ENCODE measurements around the gene CLASP1. TPM values are rescaled to one million over a fixed set of nuclear protein-coding genes. Genes with fewer than 3 reads are reported as not detected.

CLASP1 gene
- total RNA-seq, 2 experiments from 2014 or later, result 58.0 to 58.5 TPM

GRCh38 chr2:121534007-121534406 lies 115.3 kb downstream of the CLASP1 start:
- H3K4me3 ChIP-seq (ENCODE audit: low read length), result no peak overlapping the region
- ATAC-seq (ENCODE audit: poor library complexity) (no peak), DNase-seq (no peak)
- ChIA-PET POLR2A (interaction anchor here (6.5 kb wide), 1 partner anchor 115 kb away, joined by 154 read pairs; the partner anchor contains the start of gene CLASP1), CTCF (no interaction called here)
- H3K27me3 ChIP-seq (ENCODE audit: control insufficient read depth in 1 of 2, insufficient read depth in 2 of 2, low read length in 2 of 2), result no peaks in the 10 kb centered on the region
- Mint-ChIP-seq H3K27ac (peak overlapping the region; percentile 75), H3K9me3 (no peaks in the 10 kb centered on the region), H3K4me3 (no peak overlapping the region), H3K27me3 (no peaks in the 10 kb centered on the region), H3K36me3 (ENCODE audit: low read depth) (peaks cover 10% of the 10 kb centered on the region), H3K4me1 (ENCODE audit: low read depth) (peaks cover 44% of the 10 kb centered on the region)
- TF ChIP-seq CTCF (IDR thresholded peaks at IDR 0.05), result no peak
- no peaks in the 10 kb centered on the region for H3K9me3 ChIP-seq (ENCODE audit: control insufficient read depth in 1 of 2, insufficient read depth in 1 of 2, low read length in 2 of 2)
- peaks cover 18% of the 10 kb centered on the region for H3K4me1 ChIP-seq (ENCODE audit: insufficient read depth, low read length)
- H3K27ac ChIP-seq (ENCODE audit: low read depth in 1 of 2, low read length in 2 of 2), result no peak overlapping the region
- intact Hi-C loops (cut with DNase I, micrococcal nuclease), result loop anchor here (5.0 kb wide), 3 partner anchors 132 to 443 kb away; no protein-coding TSS in a partner anchor
- no peaks in the 10 kb centered on the region for H3K36me3 ChIP-seq (ENCODE audit: insufficient read depth, low read length)

- Mint-ChIP-seq H3K9me3 (no peaks in the 10 kb centered on the region), H3K27ac (peak overlapping the region; percentile 75), H3K4me3 (peak overlapping the region; percentile 34), H3K27me3 (no peaks in the 10 kb centered on the region), H3K36me3 (ENCODE audit: low read depth) (peaks cover 10% of the 10 kb centered on the region), H3K4me1 (ENCODE audit: low read depth) (peaks cover 48% of the 10 kb centered on the region)
- ChIA-PET POLR2A (interaction anchor here (1.4 to 6.5 kb wide), 3 partner anchors 117 to 204 kb away, joined by 3 to 154 read pairs (median 52); partner anchors contain the start of genes CLASP1 and NIFK), CTCF (interaction anchor here (3.5 kb wide), 1 partner anchor 117 kb away, joined by 19 read pairs; the partner anchor contains the start of gene CLASP1)
- Histone ChIP-seq H3K27ac (ENCODE audit: low read depth in 1 of 2, low read length in 2 of 2) (no peak overlapping the region), H3K4me3 (ENCODE audit: low read length) (no peak overlapping the region), H3K27me3 (ENCODE audit: control insufficient read depth in 1 of 2, insufficient read depth in 2 of 2, low read length in 2 of 2) (no peaks in the 10 kb centered on the region), H3K36me3 (ENCODE audit: insufficient read depth, low read length) (no peaks in the 10 kb centered on the region), H3K4me1 (ENCODE audit: insufficient read depth, low read length) (peaks cover 18% of the 10 kb centered on the region), H3K9me3 (ENCODE audit: control insufficient read depth in 1 of 2, insufficient read depth in 1 of 2, low read length in 2 of 2) (no peaks in the 10 kb centered on the region)
- ATAC-seq (ENCODE audit: poor library complexity) (no peak), DNase-seq (no peak)
- no peak for TF ChIP-seq CTCF (IDR thresholded peaks at IDR 0.05)
- intact Hi-C loops (cut with DNase I, micrococcal nuclease), result loop anchor here (2.0 to 5.0 kb wide), 4 partner anchors 116 to 444 kb away; partner anchors contain the start of gene CLASP1 (in 1 of the 2)
These were observed 116.4 kb downstream of the CLASP1 start for GRCh38 chr2:121532894-121533293.

- intact Hi-C loops (cut with DNase I, micrococcal nuclease), result loop anchor here (2.0 to 5.0 kb wide), 4 partner anchors 116 to 445 kb away; partner anchors contain the start of gene CLASP1 (in 1 of the 2)
- POLR2A ChIA-PET, result interaction anchor here (1.4 to 6.5 kb wide), 4 partner anchors 117 to 204 kb away, joined by 3 to 154 read pairs (median 40); partner anchors contain the start of genes CLASP1 and NIFK
- no peak overlapping the region for H3K27ac ChIP-seq (ENCODE audit: low read depth in 1 of 2, low read length in 2 of 2)
- no peaks in the 10 kb centered on the region for H3K36me3 ChIP-seq (ENCODE audit: insufficient read depth, low read length)
- H3K9me3 ChIP-seq (ENCODE audit: control insufficient read depth in 1 of 2, insufficient read depth in 1 of 2, low read length in 2 of 2), result no peaks in the 10 kb centered on the region
- Mint-ChIP-seq H3K9me3 (no peaks in the 10 kb centered on the region), H3K36me3 (ENCODE audit: low read depth) (peaks cover 10% of the 10 kb centered on the region), H3K4me3 (peak overlapping the region; percentile 69), H3K27me3 (no peaks in the 10 kb centered on the region), H3K4me1 (ENCODE audit: low read depth) (peaks cover 44% of the 10 kb centered on the region), H3K27ac (peak overlapping the region; percentile 96)
- peaks cover 18% of the 10 kb centered on the region for H3K4me1 ChIP-seq (ENCODE audit: insufficient read depth, low read length)
- H3K4me3 ChIP-seq (ENCODE audit: low read length), result no peak overlapping the region
- ATAC-seq (ENCODE audit: poor library complexity), result no peak
- no peak for DNase-seq
- no peaks in the 10 kb centered on the region for H3K27me3 ChIP-seq (ENCODE audit: control insufficient read depth in 1 of 2, insufficient read depth in 2 of 2, low read length in 2 of 2)
- TF ChIP-seq CTCF (IDR thresholded peaks at IDR 0.05), result no peak
- CTCF ChIA-PET, result interaction anchor here (2.6 to 3.5 kb wide), 2 partner anchors 117 to 186 kb away, joined by 17 to 19 read pairs; partner anchors contain the start of gene CLASP1
These were observed 116.9 kb downstream of the CLASP1 start for GRCh38 chr2:121532347-121532766.

Measured in CD4-positive, alpha-beta T cell (primary cell).